ENCODE data around the gene KLHL6.

The KLHL6 gene

DNA sequence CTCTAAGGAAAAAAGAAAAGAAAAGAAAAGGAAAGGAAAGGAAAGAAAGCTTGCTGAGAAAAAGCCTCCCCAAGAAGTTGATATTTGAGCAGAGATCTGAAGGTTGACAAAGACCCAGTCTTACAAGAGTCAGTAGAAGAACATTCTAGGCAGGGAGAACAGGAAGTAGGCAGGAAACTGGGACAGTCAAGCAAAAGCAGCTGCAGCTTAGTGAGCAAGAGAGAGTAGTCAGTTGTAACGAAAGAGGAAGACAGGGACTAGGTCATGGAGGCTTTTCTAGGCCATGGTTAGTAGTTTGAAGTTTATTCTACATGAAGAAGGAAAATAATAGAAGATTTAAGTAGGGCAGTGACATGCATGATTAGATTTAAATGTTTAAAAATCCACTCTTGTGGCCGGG is 31.8 kb upstream of the KLHL6 start:
- H3K27ac ChIP-seq: no peak overlapping the region
- TF ChIP-seq ZFX (IDR thresholded peaks at IDR 0.05; ENCODE audit: borderline replicate concordance): no peak

DNA sequence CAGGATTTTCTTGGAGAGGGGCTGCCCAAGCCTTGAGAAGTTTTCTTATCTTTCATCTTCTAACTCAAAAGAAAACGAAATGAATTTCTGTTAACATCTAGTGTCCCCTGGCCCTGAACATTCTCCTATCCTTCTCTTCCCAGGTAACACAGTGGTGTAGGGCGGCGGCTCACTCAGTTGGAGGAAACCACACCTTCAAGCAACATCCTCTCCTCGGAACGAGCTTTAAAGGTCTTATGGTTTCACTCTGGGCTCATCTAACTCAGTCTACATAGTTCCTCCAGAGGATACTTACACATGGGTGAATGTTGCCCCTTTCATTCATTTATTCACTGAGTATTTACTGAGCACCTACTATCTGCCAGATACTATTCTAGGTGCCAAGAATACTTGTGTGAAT is 31.0 kb upstream of the KLHL6 start:
- no peak overlapping the region for H3K27ac ChIP-seq
- TF ChIP-seq, protein P1, sequence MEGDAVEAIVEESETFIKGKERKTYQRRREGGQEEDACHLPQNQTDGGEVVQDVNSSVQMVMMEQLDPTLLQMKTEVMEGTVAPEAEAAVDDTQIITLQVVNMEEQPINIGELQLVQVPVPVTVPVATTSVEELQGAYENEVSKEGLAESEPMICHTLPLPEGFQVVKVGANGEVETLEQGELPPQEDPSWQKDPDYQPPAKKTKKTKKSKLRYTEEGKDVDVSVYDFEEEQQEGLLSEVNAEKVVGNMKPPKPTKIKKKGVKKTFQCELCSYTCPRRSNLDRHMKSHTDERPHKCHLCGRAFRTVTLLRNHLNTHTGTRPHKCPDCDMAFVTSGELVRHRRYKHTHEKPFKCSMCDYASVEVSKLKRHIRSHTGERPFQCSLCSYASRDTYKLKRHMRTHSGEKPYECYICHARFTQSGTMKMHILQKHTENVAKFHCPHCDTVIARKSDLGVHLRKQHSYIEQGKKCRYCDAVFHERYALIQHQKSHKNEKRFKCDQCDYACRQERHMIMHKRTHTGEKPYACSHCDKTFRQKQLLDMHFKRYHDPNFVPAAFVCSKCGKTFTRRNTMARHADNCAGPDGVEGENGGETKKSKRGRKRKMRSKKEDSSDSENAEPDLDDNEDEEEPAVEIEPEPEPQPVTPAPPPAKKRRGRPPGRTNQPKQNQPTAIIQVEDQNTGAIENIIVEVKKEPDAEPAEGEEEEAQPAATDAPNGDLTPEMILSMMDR (IDR thresholded peaks at IDR 0.05): no peak
- no peak for TF ChIP-seq ZFX (IDR thresholded peaks at IDR 0.05; ENCODE audit: borderline replicate concordance)

DNA sequence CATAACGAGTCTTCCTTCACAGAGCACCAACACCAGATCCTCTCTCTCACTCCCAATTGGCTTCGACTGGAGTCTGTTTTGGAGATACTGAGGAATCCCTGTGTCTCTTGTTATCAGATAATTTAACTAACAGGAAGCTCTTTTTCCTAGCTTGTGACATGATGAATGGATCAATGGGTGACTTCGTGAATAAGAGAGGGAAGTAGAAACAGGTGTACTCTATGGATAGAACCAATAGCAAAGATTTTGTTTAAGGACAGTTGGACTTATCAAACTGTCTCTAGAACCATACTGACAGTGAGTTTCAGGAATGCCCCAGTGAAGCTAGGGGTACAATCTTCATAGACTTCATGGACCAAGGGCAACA is 29.4 kb upstream of the KLHL6 start:
- TF ChIP-seq, protein P1 (IDR thresholded peaks at IDR 0.05): no peak
- no peak for TF ChIP-seq ZFX (IDR thresholded peaks at IDR 0.05; ENCODE audit: borderline replicate concordance)
- no peak overlapping the region for H3K27ac ChIP-seq

DNA sequence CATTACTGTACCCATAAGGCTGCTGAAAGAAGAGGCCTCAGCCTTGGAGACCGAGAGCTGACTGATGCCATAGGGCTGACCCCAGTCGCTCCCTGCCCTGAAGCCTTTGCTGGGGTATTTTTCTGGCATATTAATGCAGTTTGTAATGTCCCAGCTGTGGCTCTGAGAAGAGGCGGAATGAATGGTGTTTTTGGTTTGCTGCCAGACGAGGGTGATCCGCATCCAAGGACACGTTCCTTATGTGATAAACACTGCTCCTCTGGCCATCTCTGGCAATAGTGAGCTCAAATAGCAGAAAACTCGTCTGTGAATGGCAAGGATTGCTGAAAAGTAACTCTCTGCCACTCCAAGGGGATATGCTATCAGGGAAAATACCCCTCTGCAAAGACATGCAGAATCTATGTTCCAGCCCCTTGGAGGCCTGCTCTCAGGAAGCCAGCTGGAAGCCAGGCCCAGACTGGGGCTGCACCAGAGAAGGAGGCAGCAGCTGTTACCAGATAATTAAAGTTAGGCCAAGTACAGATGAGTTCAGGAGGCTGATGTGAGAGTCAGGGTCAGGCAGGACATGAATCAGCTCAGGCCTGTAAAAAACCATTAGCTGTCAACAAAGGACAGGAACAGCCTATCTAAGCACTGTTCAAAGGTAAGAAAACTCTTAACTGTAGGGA is 28.9 kb upstream of the KLHL6 start:
- TF ChIP-seq ZFX (IDR thresholded peaks at IDR 0.05; ENCODE audit: borderline replicate concordance): no peak
- TF ChIP-seq, protein P1 (IDR thresholded peaks at IDR 0.05): no peak

DNA sequence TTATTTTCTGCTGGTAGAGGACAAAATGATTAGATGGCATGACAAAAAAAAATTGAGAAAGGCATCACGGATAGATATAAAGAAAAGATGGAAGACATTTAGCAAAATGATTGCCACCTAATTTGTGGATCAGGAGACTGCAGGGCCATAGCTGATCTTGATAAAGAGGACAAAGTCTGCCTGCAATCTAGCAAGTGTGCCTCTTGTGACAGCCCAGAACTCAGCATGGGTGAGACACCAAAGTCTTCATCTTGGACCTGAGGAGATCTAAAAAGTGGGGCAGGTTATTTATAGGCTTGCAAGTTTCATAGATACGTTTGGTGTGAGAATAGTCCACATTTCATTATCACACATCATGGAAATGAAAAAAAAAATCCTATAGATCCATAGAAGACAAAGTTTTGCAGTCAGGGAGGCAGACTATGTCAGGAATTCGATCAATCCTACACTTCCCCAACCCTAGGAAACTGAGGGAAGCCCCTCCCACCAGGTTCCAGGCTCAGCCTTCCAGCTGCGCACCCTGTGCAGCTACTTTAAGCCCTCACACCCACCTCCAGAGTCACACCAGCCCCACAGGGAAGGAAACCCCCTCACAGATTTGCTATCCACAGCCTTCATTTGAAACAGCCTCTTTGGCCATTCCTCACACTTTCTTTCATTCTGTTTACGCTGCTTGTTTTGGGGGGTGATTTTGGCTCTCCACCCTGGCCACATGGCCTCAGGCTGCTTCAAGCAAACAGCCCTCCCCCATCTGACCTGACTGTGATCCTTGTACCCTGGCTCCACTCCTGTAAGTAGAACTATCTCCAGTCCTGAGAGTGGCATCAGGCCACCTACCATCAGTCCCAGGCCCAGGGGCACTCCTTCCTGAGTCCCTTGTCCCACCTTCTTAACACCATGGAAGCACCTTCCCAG is 28.1 kb upstream of the KLHL6 start:
- TF ChIP-seq ZFX (IDR thresholded peaks at IDR 0.05; ENCODE audit: borderline replicate concordance): no peak
- TF ChIP-seq, protein P1 (IDR thresholded peaks at IDR 0.05): no peak
- H3K27ac ChIP-seq: no peak overlapping the region

More for the DNA sequence above, 28.9 kb upstream of the KLHL6 start:
- no peak overlapping the region for H3K27ac ChIP-seq

DNA sequence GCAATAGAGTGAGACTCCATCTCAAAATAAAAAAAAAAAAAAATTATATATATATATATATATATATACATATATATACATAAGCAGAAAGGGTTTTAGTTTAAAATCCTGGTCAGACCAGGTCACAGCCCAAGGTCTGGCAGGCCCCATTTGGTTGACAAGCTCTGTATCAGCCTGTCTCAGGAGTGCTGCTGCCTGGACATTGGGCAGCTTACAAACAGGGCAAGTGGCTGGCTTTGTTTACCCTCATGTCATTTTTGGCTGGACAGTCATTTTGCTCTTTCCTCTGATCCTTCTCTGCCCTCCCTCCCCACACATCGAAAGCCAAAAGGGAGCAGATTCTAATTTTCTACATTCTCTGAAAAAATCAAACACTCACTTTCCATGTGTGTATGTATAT is 26.7 kb upstream of the KLHL6 start:
- no peak overlapping the region for H3K27ac ChIP-seq

DNA sequence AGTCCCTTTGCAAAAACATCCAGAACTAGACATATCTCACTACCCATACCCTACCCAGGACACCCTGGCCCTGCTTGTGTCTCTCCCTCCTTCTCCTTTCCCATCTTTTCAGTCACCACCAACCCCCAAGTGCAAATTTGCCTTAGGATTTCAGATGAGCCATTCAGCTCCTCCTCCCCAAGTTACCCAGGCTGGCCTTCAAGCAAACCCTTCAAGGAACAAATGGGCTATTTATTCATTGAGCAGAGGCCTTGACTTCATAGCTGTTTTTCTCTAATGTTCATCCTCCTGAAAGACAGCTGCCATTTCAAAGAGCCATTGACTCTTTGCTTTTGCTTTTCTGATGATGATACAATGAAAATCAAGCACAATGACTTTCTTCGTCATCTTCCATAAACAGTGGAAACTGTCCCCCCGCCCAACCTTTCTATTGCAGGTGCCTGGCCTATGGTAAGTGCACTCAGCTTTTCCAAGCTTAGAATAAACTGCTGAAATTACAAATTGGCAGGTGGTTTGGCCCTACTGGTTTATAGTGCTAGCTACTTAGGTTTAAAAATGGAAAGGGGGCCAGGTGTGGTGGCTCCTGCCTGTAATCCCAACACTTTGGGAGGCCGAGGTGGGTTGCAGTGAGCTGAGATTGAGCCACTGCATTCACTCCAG is 26.1 kb upstream of the KLHL6 start:
- H3K27ac ChIP-seq: no peak overlapping the region
- TF ChIP-seq, protein P1 (IDR thresholded peaks at IDR 0.05): no peak
- TF ChIP-seq ZFX (IDR thresholded peaks at IDR 0.05; ENCODE audit: borderline replicate concordance): no peak

More for the DNA sequence above, 26.7 kb upstream of the KLHL6 start:
- TF ChIP-seq, protein P1 (IDR thresholded peaks at IDR 0.05): no peak
